ENCODE measurements around the gene TCP10L.
"Not testable (repeated sequence)": the region's sequence is repeated elsewhere in the genome, so short reads cannot be mapped to it uniquely, and the experiment has no call there.

The TCP10L gene

GRCh38 chr21:32549440-32549839 lies 35.9 kb downstream of the TCP10L start:
- no peak for DNase-seq

GRCh38 chr21:32548978-32549377 lies 36.3 kb downstream of the TCP10L start:
- no peak for DNase-seq

- DNase-seq: no peak
These were observed 38.3 kb downstream of the TCP10L start for GRCh38 chr21:32547018-32547417.

- no peak for DNase-seq
These were observed 39.3 kb downstream of the TCP10L start for GRCh38 chr21:32545948-32546441.

GRCh38 chr21:32544697-32545096 lies 40.6 kb downstream of the TCP10L start:
- DNase-seq: no peak

- DNase-seq: no peak
These were observed 41.3 kb downstream of the TCP10L start for GRCh38 chr21:32543975-32544374.

GRCh38 chr21:32543056-32543455 lies 42.3 kb downstream of the TCP10L start:
- DNase-seq: not testable (repeated sequence)

- no peak for DNase-seq
These were observed 45.9 kb downstream of the TCP10L start for GRCh38 chr21:32539378-32539777.

- no peak for DNase-seq
These were observed 47.1 kb downstream of the TCP10L start for GRCh38 chr21:32538147-32538792.

GRCh38 chr21:32537569-32537881 lies 47.8 kb downstream of the TCP10L start:
- no peak for DNase-seq

- no peak for DNase-seq
These were observed 49.7 kb downstream of the TCP10L start for GRCh38 chr21:32535612-32536011.

- no peak for DNase-seq
These were observed 51.2 kb downstream of the TCP10L start for GRCh38 chr21:32534113-32534512.

- no peak for DNase-seq
These were observed 51.7 kb downstream of the TCP10L start for GRCh38 chr21:32533611-32534010.

GRCh38 chr21:32533053-32533452 lies 52.3 kb downstream of the TCP10L start:
- no peak for DNase-seq

- DNase-seq: no peak
These were observed 52.7 kb downstream of the TCP10L start for GRCh38 chr21:32532636-32533035.

- not testable (repeated sequence) for DNase-seq
These were observed 53.8 kb downstream of the TCP10L start for GRCh38 chr21:32531561-32531960.

GRCh38 chr21:32530809-32531208 lies 54.5 kb downstream of the TCP10L start:
- DNase-seq: not testable (repeated sequence)

- no peak for DNase-seq
These were observed 55.6 kb downstream of the TCP10L start for GRCh38 chr21:32529679-32530078.

- DNase-seq: no peak
These were observed 60.0 kb downstream of the TCP10L start for GRCh38 chr21:32525282-32525681.

- DNase-seq: no peak
These were observed 61.2 kb downstream of the TCP10L start for GRCh38 chr21:32523988-32524719.

Data from GF-D8 (cell line).